T-cell (primary cell): ENCODE results near the gene EED. TPM values are rescaled to one million over a fixed set of nuclear protein-coding genes. Genes with fewer than 3 reads are reported as not detected.

Experiments used
- total RNA-seq, 35 experiments: library from RNA in 6 of 35; stranded (reverse) in 6 of 35; fragments of 120-200 nt in 1 of 35; gene quantifications; one replicate each; pipeline versions ENCODE4 v1.2.1 to v1.2.4 and lab custom pipeline; 2013 to 2026

EED gene
- total RNA-seq, 5 donors from 2014 or later (not counting 1 experiment from before 2014, with no cell fraction given): 31.6 to 37.6 (median 35.7) TPM

Other genes with a start within 250 kb of the EED start
- gene PICALM, start 175.7 kb upstream of the EED start, total RNA-seq: 100 to 1,000 TPM in 4 of 5 donors, 10 to 100 TPM in 1; 97.7 to 121 (median 105) TPM
- gene HIKESHI, start 57.5 kb downstream of the EED start, total RNA-seq: 10 to 100 TPM; 20.6 to 32.1 (median 28.7) TPM
- 1 to 10 TPM in 2 of 5 donors, under 1 TPM in 3; 0.47 to 1.3 (median 0.85) TPM for gene CCDC81, start 130.1 kb downstream of the EED start, total RNA-seq